Transverse colon (tissue), 4 donors: ENCODE measurements around the gene TTC9B. TPM values are rescaled to one million over a fixed set of nuclear protein-coding genes. Genes with fewer than 3 reads are reported as not detected.

Experiments used
- DNase-seq: peaks from one replicate; pipeline ENCODE4 v3.0.0-alpha.2; 2019
- H3K27ac ChIP-seq, 4 donors: fragments of 200-600 bp; sonication (generic); 2 replicates each; pipeline ENCODE4 v1.5.1; 2016 to 2018; ENCODE audit warnings: inconsistent platforms in 4 of 4
- H3K27me3 ChIP-seq: fragments of 200-600 bp; sonication (generic); 2 replicates; pipeline ENCODE4 v1.5.1; 2017; ENCODE audit warnings: inconsistent platforms
- H3K36me3 ChIP-seq, 4 donors: fragments of 200-600 bp; sonication (generic); 2 replicates each; pipeline ENCODE4 v1.5.1; 2017 to 2019; ENCODE audit warnings: inconsistent platforms in 4 of 4
- H3K4me1 ChIP-seq, 4 donors: fragments of 200-600 bp; sonication (generic); 2 replicates each; pipeline ENCODE4 v1.5.1; 2017 to 2020; ENCODE audit warnings: inconsistent platforms in 4 of 4
- H3K4me3 ChIP-seq, 4 donors: fragments of 200-600 bp; sonication (generic); 1 replicate in 1 of 4; 2 replicates in 3 of 4; pipeline versions ENCODE4 v1.5.1 to v1.6.1; 2017 to 2019; ENCODE audit warnings: inconsistent platforms in 4 of 4
- H3K9me3 ChIP-seq, 2 donors: fragments of 200-600 bp; sonication (generic); 2 replicates each; pipeline ENCODE4 v1.5.1; 2017 to 2019; ENCODE audit warnings: inconsistent platforms in 2 of 2
- EP300 ChIP-seq: sonication (generic); formaldehyde crosslinking; IDR thresholded peaks from one replicate; pipeline ENCODE4 v1.6.1; 2017; ENCODE audit warnings: antibody characterized with exemption, low read depth
- POLR2A ChIP-seq: fragments of 450-650 bp; IDR thresholded peaks from one replicate; pipeline ENCODE4 v1.6.1; 2016; ENCODE audit warnings: antibody characterized with exemption, mild to moderate bottlenecking, moderate library complexity
- POLR2AphosphoS5 ChIP-seq, 3 donors: sonication (generic); formaldehyde crosslinking; IDR thresholded peaks; one replicate each; pipeline ENCODE4 v1.6.1; 2016; ENCODE audit warnings: antibody characterized with exemption in 3 of 3
- WGBS, 2 donors: methylation state at CpG; one replicate each; pipeline ENCODE4 v1.1.5; 2018; ENCODE audit warnings: low coverage in 1 of 2; 5-methylcytosine and 5-hydroxymethylcytosine counted together
- in situ Hi-C, 4 donors: fragments of 200-750 bp; cut with MboI; loops; one replicate each; pipeline versions ENCODE4 v1.15.0 to v1.15.1; 2017; ENCODE audit warnings: low sequenced_read_pairs in 3 of 4, low pct_ligation_motif_present in 1 of 4, low pct_unique_long_range_greater_than_20kb in 1 of 4
- intact Hi-C: fragments of 100-400 bp; cut with DNase I; formaldehyde crosslinking; loops from one replicate; pipeline ENCODE4 v1.15.1; 2023; ENCODE audit warnings: low total_unique reads
- total RNA-seq, 4 donors: library from RNA; depleted of rRNA; stranded (reverse); fragments of >200 nt; gene quantifications; one replicate each; pipeline ENCODE4 v1.1.0, GENCODE V29; 2016
- TF ChIP-seq, protein P1 (sequence below), 5 experiments: fragments of 200-600 bp in 3 of 5; fragments of 450-650 bp in 2 of 5; sonication (generic) in 3 of 5; IDR thresholded peaks; 1 replicate in 2 of 5; 2 replicates in 3 of 5; pipeline ENCODE4 v1.5.1; 2016 to 2017; ENCODE audit warnings: antibody characterized with exemption in 5 of 5, inconsistent platforms in 3 of 5, mild to moderate bottlenecking in 2 of 5, moderate library complexity in 1 of 5

The TTC9B gene
- total RNA-seq, 4 donors from 2014 or later, result not detected

- intact Hi-C loops, result no loop called here
- no peaks in the 10 kb centered on the region for H3K9me3 ChIP-seq
These were observed 6.4 kb upstream of the TTC9B start for GRCh38 chr19:40224342-40225150.

DNA sequence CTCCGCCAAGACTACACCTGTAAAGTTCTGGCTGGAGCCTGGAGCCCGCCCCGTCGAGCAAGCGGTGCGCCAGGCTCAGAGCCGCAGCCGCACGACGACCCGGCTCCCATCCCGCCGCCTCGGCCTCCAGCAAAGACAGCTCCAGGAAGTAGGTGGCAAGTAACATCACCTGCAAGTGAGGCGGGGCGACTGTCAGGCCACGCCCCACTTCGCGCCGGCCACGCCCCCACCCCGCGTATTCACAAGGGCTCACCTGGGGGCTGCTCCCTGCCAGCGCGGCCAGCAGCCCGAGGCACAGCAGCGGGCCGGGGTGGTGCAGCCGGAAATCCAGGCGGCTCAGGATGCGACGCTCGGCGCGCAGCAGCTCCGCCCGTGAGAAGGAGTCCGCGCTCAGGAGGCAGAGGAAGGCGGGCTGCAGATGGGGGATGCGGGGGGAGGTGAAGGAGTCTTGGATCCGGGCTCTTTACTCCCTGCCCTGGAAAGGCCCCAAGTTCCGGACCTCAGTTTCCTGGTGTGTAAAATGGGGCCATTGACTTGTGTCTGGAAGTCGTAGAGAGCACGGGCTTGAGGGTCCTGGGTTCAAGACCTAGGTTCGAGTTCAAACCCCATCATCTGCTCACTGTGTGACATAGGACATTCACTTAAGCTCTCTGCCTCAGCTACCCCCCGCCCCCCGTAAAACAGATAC, 5.1 kb upstream of the TTC9B start:
- Histone ChIP-seq H3K36me3 (no peaks in the 10 kb centered on the region), H3K27ac (no peak overlapping the region), H3K4me1 (peaks cover 7 to 22% (median 17%) of the 10 kb centered on the region in 4 donors), H3K4me3 (no peak overlapping the region), H3K27me3 (peaks cover 86% of the 10 kb centered on the region), H3K9me3 (no peaks in the 10 kb centered on the region)
- peak; percentile 34 to 44 (median 44) for TF ChIP-seq POLR2AphosphoS5 (IDR thresholded peaks at IDR 0.05)
- no peak for TF ChIP-seq EP300
- TF ChIP-seq, protein P1, sequence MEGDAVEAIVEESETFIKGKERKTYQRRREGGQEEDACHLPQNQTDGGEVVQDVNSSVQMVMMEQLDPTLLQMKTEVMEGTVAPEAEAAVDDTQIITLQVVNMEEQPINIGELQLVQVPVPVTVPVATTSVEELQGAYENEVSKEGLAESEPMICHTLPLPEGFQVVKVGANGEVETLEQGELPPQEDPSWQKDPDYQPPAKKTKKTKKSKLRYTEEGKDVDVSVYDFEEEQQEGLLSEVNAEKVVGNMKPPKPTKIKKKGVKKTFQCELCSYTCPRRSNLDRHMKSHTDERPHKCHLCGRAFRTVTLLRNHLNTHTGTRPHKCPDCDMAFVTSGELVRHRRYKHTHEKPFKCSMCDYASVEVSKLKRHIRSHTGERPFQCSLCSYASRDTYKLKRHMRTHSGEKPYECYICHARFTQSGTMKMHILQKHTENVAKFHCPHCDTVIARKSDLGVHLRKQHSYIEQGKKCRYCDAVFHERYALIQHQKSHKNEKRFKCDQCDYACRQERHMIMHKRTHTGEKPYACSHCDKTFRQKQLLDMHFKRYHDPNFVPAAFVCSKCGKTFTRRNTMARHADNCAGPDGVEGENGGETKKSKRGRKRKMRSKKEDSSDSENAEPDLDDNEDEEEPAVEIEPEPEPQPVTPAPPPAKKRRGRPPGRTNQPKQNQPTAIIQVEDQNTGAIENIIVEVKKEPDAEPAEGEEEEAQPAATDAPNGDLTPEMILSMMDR (IDR thresholded peaks at IDR 0.05), result no peak
- TF ChIP-seq POLR2A, result peak; percentile 17
- 30 to 42% methylated on average over 2 to 42 of the region's 48 CpGs for WGBS, 2 donors
- intact Hi-C loops (no loop called here), in situ Hi-C loops (loop anchor here in 3 of 4 donors (10.0 kb wide), 2 partner anchors 78 to 88 kb away; no protein-coding TSS in a partner anchor)
- peak; percentile 67 for DNase-seq

More at GRCh38 chr19:40224342-40225150, 6.4 kb upstream of the TTC9B start:
- Histone ChIP-seq H3K27me3 (peaks cover 74% of the 10 kb centered on the region), H3K36me3 (no peaks in the 10 kb centered on the region), H3K4me3 (no peak overlapping the region), H3K4me1 (peaks cover 7 to 21% (median 17%) of the 10 kb centered on the region in 4 donors), H3K27ac (no peak overlapping the region)
- TF ChIP-seq POLR2AphosphoS5 (IDR thresholded peaks at IDR 0.05) (no peak), POLR2A (no peak), EP300 (no peak)
- TF ChIP-seq, protein P1 (IDR thresholded peaks at IDR 0.05), result no peak
- no peak for DNase-seq
- in situ Hi-C loops, result loop anchor here (5.0 to 10.0 kb wide), 3 partner anchors 80 to 90 kb away; no protein-coding TSS in a partner anchor
- 60 to 72% methylated on average over 3 to 32 of the region's 32 CpGs for WGBS, 2 donors

- Histone ChIP-seq H3K4me1 (peaks cover 7 to 30% (median 26%) of the 10 kb centered on the region in 4 donors), H3K4me3 (no peak overlapping the region), H3K27ac (no peak overlapping the region), H3K27me3 (peaks cover 87% of the 10 kb centered on the region), H3K36me3 (no peaks in the 10 kb centered on the region), H3K9me3 (no peaks in the 10 kb centered on the region)
- in situ Hi-C loops (loop anchor here in 3 of 4 donors (10.0 kb wide), 2 partner anchors 77 to 87 kb away; no protein-coding TSS in a partner anchor), intact Hi-C loops (loop anchor here (2.0 kb wide), 1 partner anchor 29 kb away; no protein-coding TSS in a partner anchor)
- 10 to 66% methylated on average over 4 to 41 of the region's 41 CpGs for WGBS, 2 donors
- TF ChIP-seq EP300, result no peak
- TF ChIP-seq, protein P1 (IDR thresholded peaks at IDR 0.05), result peak; percentile 87 to 96 (median 92)
- DNase-seq, result peak; percentile 82
These were observed 3.9 kb upstream of the TTC9B start for GRCh38 chr19:40221858-40222619.
